Transverse colon (tissue), 4 donors: Measurements from ENCODE around the gene NEK4.

Experiments used
- EP300 ChIP-seq: sonication (generic); formaldehyde crosslinking; IDR thresholded peaks from one replicate; pipeline ENCODE4 v1.6.1; 2017; ENCODE audit warnings: antibody characterized with exemption, low read depth
- POLR2A ChIP-seq: fragments of 450-650 bp; IDR thresholded peaks from one replicate; pipeline ENCODE4 v1.6.1; 2016; ENCODE audit warnings: antibody characterized with exemption, mild to moderate bottlenecking, moderate library complexity
- POLR2AphosphoS5 ChIP-seq, 3 donors: sonication (generic); formaldehyde crosslinking; IDR thresholded peaks; one replicate each; pipeline ENCODE4 v1.6.1; 2016; ENCODE audit warnings: antibody characterized with exemption in 3 of 3
- TF ChIP-seq, protein P1 (sequence below), 5 experiments: fragments of 200-600 bp in 3 of 5; fragments of 450-650 bp in 2 of 5; sonication (generic) in 3 of 5; IDR thresholded peaks; 1 replicate in 2 of 5; 2 replicates in 3 of 5; pipeline ENCODE4 v1.5.1; 2016 to 2017; ENCODE audit warnings: antibody characterized with exemption in 5 of 5, inconsistent platforms in 3 of 5, mild to moderate bottlenecking in 2 of 5, moderate library complexity in 1 of 5

DNA sequence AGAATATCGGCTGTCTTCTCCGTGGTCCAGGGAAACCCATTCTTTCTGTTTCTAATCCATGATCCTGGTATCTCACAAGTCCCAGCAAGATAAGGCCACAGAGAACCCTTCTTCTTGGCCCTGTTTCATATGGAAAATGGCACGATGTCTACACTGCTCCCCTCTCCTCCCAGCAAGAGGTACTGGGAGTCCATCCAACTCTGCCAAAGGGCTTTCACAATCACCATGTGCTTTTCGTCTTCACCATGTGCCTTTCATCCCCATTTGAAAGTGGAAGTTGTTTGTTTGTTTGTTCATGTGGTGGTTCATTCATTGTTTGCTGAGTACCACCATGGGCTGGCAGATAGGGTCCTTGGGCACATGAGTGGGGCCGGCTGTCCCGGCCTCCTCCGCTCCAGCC lies 29.3 kb upstream of the NEK4 start:
- TF ChIP-seq POLR2A (no peak), EP300 (no peak), POLR2AphosphoS5 (IDR thresholded peaks at IDR 0.05) (no peak)
- TF ChIP-seq, protein P1, sequence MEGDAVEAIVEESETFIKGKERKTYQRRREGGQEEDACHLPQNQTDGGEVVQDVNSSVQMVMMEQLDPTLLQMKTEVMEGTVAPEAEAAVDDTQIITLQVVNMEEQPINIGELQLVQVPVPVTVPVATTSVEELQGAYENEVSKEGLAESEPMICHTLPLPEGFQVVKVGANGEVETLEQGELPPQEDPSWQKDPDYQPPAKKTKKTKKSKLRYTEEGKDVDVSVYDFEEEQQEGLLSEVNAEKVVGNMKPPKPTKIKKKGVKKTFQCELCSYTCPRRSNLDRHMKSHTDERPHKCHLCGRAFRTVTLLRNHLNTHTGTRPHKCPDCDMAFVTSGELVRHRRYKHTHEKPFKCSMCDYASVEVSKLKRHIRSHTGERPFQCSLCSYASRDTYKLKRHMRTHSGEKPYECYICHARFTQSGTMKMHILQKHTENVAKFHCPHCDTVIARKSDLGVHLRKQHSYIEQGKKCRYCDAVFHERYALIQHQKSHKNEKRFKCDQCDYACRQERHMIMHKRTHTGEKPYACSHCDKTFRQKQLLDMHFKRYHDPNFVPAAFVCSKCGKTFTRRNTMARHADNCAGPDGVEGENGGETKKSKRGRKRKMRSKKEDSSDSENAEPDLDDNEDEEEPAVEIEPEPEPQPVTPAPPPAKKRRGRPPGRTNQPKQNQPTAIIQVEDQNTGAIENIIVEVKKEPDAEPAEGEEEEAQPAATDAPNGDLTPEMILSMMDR (IDR thresholded peaks at IDR 0.05), result no peak
